GM18526 (cell line): Measurements from ENCODE around the gene MAP1B.

ENCODE experiments used
- POLR2A ChIP-seq: IDR thresholded peaks from 3 replicates; pipeline ENCODE4 v1.6.1; 2011; ENCODE audit not compliant: insufficient read length; ENCODE audit errors: extremely low read depth

MAP1B gene

DNA sequence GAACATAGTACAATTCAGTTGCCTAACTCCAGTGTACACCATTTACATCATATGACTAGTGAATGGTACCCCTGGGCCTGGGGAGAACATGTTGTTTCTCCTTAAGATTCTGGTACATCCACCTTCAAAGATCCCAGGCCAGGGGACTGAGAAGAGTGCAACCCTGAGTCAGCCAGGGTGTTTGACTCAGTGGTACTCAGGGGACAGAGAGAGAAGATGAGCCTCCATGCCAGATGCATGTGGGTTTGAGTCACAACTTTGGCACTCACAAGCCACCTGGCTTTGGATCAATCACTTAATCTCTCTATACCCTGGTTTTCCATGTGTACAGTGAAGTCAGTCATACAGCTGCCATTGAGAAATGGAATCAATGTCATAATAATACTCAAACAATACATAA, 53.7 kb downstream of the MAP1B start:
- no peak for TF ChIP-seq POLR2A

DNA sequence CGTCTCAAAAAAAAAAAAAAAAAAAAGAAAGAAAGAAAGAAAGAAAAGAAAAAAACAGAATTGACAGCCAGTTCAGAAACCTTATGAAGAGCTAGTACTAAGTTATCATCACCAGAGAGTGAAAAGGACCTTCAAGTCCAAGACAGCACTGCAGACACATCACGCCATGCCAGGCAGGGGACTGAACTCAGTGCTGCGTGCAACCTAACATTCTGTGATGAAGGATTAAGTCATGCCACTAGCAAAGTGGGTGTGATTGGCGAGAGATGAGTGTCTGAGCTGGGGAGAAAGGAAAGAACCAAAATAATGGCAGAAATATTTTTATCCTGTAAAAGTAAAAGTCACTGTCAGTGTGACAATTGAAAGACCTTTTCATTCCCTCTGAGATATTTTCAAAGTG, 54.7 kb downstream of the MAP1B start:
- no peak for TF ChIP-seq POLR2A

DNA sequence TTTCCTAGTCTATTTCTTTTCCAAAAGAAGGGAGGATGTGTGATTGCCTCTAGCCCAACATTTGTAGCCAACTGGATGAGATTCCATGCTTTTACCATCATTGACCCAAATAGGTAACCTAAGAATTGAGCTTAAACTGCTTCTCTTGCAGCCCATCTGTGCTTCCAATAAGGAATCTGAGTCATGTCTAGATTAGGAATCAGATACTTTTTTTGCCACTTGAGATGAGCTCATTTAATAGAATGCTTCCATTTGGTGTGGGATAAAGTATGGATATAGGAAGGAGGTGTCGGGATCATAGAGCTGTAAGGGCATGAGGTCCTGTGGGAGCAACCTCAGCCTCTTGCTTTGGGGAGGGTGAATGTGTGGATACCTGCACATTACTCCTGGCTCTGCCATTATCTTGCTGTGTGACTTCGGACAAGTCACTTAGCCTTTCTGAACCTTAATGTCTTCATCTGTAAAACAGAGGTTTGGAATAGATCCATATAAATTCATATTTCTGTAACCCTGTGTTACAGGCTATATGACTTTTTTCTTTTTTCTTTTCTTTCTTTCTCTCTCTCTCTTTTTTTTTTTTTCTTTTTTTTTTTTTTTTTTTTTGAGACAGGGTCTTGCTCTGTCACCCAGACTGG, 56.2 kb downstream of the MAP1B start:
- TF ChIP-seq POLR2A, result no peak

DNA sequence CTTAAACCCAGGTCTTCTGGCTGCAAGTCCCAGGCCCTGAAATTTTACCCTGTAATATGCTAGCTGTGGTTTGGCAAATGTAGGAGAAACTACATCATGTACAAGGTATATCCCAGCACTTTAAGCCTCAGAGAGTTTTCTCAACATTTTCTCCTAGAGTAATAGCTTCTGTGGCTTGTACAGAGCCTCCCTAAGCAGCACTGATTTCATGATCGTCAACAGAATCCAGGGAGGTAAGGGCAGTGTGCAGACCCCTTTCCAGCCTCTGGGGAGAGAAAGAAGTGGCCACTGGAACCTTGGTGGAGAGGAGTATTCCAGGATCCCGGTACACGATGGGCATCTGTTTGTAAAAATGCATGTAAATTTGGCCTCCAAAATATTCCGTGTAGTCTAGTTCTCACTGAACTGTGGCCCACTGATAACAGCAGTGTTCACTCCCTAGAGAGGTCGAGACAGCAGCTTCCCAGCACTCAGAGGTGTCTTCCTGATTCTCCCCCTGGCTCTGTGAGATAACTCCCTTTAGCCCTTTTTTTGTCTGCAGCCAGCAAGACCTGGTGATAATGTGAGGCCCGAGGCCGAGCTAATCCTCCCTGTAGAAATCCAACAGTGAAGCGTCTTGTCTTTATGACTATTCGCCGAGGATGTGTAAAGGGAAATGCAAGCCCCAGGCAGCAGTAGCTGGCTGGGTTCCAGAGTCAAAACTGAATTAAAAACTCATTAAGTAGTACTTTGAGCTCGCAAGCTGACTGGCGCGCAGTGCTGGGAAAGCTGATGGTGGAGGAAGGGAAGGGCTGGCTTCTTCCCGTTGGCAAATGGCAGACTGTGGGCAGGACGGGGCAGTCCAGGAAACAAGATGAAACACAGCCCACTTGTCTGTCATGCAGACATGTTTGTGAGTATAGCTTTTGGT, 59.0 kb downstream of the MAP1B start:
- no peak for TF ChIP-seq POLR2A

DNA sequence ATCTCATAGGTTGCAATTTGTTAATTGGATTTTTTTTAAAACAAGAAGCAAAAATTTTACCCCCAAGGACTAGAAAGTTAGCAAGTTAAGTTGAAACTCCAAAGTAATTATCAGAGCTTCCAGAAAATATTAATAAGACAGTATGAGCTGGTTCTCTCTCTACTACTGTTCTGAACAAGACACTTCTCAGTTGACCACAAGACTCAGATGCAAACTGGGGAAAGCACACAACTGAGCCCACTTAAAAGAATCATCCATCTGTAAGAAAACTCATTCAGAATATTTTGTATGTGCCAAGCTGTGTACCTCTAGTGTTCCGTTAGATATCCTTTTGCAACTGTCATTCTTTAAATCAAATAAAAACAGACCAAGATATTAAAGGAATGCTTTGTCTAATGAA, 60.0 kb downstream of the MAP1B start:
- no peak for TF ChIP-seq POLR2A

DNA sequence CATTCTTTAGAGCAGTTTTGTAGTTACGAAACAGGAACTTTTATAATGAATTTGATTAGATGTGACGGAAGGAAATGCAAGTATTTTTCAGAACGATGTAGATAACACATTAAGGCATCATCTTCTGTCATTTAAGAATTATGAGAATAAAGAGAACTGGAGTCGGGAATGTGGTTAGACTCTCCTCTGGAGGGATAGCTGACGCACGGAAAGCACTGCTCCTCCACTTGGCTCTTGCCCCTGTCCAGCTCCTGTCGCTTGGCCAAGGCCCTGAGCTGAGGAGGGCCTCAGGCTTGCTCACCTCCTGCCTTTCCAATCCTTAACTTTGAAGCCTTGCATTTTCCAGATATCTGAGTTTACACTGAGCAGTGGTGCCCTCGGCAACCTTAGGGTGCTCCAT, 60.5 kb downstream of the MAP1B start:
- no peak for TF ChIP-seq POLR2A

DNA sequence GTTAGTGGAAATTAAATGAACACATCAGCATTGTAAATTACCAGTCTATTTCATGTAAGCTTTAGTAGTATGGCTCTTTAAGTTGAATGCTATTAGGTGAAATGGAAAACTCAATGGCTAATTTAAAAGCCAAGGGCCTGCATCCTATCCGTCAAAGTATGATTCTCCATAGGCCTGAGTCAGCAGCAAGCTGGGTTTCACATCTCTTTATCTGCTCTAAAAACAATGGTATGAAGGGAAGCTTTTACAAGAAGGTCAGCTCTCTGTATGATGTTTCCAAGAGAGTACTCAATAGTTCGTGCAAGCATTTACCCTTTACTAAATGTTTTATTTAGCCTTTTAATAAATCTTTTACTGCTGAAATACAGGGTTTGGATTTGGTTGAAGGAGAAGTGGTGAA, 62.8 kb downstream of the MAP1B start:
- no peak for TF ChIP-seq POLR2A

DNA sequence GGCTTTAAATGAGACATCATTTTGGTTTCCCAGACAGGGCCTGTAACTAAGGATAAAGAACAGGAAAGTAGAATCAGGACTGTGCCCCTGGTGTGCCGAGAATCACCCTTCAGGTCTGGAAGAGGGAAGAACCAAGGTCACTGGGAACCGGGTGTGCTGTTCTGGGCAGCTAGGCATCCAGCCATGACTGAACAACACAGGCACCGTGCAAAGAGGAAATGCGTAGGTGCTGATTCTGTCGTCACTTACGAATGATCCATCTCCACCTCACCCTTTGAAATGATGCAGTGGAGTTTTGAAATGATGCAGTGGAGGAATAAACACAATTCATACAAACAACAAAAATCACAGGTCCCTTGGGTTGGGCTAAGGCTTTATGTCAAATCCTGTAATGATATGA, 64.4 kb downstream of the MAP1B start:
- TF ChIP-seq POLR2A, result no peak

DNA sequence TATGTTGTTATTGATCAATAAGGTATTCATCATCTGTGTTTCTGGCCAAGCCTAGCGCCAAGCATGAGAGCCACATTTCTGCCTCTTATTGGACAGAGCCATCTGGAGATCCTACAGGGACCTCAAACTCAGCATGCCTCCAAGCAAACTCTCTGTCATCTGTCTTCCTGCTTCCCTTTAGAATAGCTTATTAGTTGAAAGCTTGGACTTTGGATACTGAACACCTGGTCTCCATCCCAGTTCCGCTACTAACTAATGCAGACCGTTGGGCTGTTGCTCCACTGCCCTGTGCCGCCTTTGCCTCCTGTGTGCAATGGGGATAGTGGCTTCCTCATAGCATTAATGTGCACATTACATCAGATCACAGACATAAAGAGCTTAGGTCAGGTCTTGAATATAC, 65.5 kb downstream of the MAP1B start:
- no peak for TF ChIP-seq POLR2A

DNA sequence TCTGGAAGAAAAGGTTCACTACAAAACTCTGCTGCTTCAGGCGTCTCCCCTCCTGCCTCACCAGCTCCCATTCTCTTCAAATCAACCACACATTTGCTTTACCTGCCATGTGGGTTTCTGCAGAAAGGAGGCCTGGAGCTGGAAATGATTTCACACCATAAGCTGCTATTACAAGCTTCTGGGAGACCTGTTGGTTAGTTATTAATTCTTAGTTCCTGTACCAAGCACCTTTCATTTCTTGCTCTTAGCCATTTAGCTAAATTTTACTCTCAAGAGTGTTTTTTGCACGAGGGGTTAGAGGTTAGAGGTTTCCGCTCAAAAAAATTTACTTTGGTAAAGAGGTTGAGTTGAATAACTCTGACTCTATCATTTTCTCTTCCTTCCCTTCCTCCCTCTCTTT, 70.3 kb downstream of the MAP1B start:
- TF ChIP-seq POLR2A, result no peak

DNA sequence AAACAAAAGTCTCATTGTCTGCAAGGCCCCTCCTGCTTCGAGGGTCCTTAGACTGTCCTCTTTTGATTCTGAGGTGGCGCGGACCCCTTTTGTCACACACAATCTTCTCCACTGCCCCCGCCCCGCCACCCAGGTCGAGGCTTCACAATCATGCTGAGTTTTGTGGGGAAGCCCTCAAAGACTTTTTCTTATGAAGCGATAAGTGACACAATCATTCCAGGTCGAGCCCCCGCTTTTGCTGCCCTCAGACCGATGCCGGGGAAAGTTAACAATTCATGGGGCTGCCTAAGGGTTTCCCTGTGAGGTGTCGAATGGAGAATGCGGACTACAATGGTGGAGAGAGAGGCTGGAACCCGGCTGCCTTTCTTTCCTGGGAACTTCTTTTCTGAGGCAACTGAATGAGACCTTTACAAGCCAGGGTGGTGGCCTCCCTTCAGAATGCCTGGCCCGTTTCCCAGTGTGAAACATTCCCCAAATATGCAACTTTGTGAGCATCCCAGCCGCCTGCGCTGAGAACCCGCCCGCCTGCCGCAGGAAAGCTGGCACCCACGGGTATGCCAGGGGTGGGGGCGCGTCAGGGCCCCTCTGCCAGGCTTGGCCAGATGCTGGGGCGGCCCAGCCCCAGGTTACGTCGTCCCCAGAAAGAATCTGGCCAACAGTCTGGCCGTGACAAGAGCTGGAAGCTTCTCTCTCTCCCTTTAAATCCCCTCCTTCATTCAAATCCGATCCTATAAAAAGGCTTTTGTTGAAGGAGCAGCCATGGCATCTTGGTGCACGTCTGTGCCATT, 71.9 kb downstream of the MAP1B start:
- TF ChIP-seq POLR2A, result no peak

DNA sequence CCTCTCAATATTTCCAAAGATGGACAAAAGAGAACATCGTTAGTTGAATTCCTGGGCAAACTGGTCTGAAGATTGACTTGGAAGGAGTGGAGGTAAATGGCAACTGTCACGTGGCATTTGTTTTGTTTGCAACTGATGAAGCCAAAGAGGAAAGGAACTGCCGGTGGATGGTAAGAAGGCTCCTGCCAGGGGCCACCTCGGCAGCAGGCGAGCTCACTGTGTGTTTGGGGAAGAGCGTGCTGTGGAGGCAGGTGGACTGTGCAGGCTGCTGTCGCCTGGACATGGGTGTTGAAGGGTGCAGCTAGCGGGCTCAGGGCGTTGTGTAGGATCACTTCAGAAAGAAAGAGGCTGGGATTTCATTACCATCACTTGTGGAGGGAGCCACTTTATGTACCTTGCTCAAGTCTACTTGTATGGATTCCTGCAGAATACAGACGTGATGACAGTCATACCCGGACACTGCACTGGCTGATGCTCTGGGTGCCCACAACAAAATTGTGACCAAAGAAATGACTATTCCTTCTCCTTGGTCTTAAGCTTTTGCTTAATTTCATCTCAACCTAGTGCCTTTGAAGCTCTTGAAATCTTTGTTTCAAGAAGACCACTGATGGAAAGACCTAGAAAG, 72.7 kb downstream of the MAP1B start:
- TF ChIP-seq POLR2A, result no peak

DNA sequence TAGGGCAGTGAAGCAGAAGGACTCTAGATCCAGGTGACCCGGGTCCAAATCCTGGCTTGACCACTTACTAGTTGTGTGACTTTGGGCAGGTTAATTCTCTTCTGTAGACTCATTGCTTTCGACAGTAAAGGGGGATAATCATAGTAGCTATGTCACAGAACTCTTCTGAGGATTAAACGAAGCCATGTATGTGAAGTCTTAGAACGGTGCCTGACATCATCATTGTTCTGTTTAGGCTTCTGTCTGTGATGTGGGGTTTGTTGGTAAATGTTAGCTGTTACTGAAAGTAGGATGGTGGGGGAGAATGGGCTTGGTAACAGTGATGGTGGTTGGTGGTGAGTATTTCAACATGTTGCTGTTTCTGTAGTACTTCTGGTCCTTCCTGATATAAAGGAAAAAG, 73.7 kb downstream of the MAP1B start:
- TF ChIP-seq POLR2A, result no peak

DNA sequence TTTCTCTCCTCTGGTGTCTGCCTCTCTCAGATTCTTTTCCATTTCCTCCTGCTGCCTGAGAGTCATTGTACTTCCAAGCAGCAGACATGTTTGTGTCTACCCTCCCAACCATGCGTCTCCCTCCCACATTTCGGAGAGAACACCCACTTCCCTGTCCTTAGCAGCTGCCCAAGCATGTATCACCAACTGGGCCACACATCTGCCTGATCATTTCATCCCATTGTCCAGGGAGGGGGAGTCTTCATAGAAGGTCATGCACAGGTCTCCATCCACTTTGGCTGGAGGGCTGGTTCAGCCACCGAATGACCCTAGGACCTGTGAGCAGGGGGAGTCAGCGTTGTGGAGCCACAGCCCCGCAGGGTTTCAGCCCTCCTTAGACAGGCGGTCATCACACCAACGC, 75.4 kb downstream of the MAP1B start:
- TF ChIP-seq POLR2A, result no peak

DNA sequence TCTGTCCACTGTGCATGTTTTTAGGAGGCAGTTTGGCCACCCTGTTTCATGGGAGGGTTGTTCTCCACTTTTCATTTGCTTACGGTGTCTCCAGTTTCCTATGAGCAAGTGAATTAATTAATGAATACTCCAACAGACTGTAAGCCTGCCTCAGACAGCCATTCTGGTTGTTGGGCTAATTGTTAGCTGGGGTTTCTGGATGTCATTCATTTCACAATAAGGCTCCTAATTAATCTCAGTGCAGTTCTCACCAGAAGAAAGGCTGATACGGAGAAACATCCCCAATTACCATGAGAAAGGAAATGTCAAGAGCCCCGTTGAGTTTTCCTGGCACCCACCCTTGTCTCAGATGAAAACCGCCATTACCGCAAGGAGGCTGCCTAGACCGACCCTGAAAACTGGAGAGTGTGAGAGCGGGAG, 75.8 kb downstream of the MAP1B start:
- no peak for TF ChIP-seq POLR2A

DNA sequence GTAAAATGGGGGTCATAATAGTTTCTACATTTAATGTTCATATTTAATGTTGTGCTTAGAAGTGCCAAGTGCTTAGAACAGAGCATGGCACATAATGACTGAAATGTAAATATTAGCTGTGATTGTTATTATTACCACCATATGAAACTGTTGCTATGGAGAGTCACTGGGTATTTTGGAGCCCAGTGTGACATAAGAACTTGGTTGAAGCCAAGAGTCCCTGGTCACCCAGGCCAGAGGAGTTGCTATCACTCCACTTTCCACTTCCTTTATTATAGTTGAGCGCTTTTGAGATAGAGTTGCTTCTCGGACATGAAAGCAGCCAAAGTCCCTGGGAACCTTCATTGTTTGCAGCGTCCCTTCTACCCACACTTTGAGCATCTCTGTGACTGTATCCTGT, 77.1 kb downstream of the MAP1B start:
- no peak for TF ChIP-seq POLR2A
